ENCODE results near the gene S1PR4.
"Not testable (repeated sequence)": the region's sequence is repeated elsewhere in the genome, so short reads cannot be mapped to it uniquely, and the experiment has no call there.

Gene S1PR4

DNA sequence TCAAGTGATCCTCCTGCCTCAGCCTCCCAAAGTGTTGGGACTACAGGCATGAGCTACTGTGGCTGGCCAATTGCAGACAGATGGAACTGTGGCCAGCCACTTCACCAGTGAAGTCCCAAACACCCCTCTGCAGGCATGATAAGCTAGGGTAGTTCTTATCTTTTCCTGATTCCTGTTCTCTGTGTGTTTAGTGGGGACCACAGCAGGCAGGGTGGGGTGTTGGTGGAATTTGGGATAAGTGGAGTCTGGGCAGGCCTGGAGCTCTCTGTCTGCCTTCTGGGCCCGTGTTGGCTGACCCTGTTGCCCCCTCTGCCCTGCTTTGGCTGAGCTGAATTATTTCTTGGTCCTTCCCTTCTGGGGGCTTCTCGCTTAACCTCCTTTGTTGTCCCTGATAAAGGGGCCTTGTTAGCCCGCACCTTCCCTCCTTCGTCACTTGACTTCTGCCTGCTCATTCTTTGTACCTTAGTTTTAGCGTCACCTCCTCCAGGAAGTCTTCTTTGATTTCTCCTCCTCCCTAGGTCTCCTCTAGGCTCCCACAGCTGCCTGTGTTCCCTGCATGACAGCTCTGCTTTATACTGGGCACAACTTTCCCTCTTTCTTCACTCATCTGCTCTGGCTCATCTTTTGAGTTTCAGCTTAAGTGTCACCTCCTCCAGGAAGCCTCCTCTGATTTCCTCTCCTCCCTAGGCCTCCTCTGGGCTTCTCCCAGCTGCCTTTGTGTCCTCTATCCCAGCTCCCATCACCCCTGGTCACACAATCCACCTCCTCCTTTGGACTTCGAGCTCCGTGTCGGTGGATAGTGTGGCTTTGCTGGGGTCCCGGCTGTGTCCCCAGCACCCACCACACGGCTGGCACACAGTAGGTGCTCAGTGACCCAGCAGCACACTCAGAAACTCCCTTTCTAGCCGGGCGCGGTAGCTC is 5.4 kb downstream of the S1PR4 start:
- DNase-seq: no peak

- peak in 1 of 2 experiments; percentile 88 for DNase-seq
Measured at GRCh38 chr19:3184847-3185460, 6.4 kb downstream of the S1PR4 start.

DNA sequence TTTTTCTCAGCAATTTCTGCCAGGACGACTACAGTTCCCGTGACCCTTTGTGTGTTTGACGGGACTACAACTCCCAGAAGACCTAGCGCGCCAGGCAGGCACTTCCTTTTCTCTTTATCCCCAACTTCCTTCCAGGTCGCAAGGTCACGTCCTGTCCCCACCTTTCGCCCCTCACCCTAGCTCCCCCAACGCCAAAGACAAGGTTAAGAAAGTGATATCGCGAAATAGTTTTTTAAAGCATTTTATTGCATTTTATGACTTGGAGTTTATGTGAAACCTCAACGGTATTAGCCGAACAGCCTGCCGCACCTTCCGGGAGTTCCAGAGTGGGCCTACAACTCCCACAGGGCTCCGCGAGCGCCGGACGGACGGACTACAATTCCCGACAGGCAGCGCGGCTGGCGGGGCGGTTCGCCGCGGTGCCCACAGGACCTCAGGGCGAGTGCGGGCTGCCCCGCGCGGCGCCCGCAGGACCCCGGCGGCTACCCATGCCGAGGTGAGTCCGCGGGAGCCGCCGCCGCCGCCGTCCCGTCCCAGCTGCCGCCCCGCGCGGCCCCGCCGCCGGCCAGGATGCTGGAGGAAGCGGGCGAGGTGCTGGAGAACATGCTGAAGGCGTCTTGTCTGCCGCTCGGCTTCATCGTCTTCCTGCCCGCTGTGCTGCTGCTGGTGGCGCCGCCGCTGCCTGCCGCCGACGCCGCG is 7.0 kb downstream of the S1PR4 start, which contains the start of gene NCLN:
Gene NCLN (plus strand): TSS at position 470 of the 699 bp plus-strand sequence. CDS start 101 bp downstream, at position 571.
- DNase-seq: peak; percentile 98 to 99

- no peak for DNase-seq
Measured at GRCh38 chr19:3186160-3186688, 7.7 kb downstream of the S1PR4 start.

DNA sequence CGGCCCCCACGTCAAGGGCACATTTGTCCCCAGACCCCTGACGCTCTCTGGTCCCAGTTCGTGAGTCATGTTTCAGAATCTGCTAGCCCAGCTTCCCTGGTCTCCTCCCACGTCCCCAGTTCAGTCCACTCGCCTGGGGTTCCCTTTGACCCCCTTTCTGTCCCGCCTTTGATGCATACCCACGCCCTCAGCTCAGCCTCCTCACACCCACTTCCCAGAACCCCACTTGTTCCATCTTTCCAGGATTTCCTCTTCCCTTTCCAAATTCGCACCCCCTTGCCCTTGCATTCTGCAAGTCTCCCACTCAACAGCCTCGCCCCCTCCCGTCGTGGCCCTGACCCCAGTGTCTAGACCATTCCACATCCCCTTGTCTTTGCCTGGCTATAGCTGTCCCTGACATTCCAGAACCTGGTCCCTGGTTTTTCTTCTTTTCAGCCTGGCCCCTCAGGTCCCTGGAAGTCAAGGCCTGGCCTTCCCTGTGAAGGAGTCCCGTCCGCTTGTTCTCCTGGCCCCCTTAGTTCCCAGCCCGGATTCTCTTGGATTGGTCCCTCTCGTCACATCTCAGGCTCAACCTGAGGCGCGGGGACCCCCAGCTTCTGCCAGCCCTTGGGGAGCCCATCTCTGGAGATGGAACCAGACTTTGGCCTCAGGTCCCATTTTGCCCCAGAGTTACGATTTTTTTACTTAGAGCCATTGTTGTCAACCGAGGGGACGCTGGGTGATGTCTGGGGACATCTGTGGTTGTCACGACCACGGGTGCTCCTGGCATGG is 8.5 kb downstream of the S1PR4 start:
- DNase-seq: no peak

DNA sequence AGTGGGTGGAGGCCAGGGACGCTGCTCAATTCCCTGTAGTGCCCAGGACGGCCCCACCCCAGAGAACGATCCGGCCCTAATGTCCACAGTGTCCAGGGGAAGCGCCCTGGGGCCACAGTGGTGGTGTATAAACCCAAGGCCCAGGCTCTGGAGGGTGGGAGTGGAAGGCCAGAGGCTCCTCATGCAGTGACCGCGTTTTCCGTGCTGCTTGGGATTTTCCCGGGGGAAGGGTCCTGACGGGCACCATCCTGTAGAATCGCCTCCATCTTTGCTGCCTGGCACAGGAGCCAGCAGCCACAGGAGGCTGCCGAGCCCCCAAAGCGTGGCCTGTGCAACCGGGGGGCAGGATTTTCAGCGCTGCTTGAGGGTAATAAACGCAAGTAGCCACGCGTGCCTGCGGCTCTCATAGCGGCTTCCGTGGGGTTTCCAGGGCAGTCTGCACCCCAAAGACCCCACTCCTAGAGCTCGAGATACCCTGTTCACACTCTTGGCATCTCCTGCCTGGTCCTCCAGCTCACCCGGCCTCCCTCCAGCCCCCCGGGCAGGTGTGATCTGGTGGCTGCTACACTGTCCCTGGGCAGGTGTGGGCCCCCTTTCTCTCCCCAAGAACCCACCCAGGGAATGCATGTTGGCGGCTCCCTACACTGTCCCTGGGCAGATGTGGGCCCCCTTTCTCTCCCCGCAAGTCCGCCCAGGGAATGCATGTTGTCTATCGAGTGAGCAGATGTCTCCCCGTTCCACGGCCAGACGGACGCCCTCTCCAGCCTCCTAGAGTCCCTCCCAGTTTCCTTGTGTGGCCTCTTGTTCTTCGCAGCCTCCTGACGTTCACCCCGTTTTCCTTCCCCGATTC is 9.3 kb downstream of the S1PR4 start:
- no peak for DNase-seq

- DNase-seq: no peak
Measured at GRCh38 chr19:3188627-3189596, 10.3 kb downstream of the S1PR4 start.

DNA sequence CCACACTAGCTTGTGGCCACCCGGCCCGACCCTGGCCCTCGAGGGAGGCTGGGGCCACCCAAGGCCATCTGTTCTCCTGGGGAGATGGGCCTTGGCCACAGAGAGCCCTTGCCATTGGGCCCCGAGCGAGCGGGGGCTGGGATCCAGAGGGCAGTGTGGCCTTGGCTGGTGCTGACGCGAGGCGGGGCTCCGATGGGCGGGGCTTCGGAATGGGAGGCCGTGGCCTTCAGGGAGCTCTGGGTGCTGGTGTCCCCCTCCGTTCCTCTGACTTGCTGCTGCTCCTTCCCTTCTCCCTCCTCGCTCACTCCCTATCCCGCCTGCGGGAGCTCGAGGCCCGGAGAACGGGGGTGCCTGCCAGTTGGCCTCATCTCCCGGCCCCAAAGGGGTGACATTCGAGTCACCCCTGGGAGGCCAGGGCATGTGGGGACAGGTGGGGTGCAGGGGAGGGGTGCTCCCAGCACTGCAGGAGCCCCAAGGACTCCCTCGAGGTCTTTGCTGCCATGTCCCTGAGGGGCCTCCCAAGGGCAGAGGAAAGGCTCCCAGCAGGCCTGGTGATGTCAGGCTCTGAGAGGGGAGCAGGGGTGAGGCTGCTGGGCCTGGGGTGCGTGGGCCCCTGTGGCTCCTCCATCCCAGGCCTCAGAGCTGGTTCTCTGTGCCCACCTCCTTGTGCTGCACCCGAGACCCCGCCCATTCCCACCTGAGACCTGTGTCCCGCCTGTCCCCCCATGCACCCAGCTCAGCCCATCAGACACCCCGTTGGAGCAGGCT is 11.3 kb downstream of the S1PR4 start:
- no peak for DNase-seq

- DNase-seq: no peak
Measured at GRCh38 chr19:3190470-3190770, 11.9 kb downstream of the S1PR4 start.

GRCh38 chr19:3190921-3191805 is 12.6 kb downstream of the S1PR4 start:
- no peak for DNase-seq

DNA sequence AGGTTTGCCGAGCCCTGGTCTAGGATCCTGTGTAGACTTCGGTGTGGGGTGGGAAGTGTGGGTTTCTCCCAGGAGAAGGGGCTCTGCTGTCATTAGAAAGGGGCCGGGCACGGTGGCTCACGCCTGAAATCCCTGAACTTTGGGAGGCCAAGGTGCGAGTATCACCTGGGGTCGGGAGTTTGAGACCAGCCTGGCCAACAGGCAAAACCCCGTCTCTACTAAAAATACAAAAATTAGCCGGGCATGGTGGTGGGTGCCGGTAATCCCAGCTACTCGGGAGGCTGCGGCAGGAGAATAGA is 13.2 kb downstream of the S1PR4 start:
- not testable (repeated sequence) for DNase-seq

DNA sequence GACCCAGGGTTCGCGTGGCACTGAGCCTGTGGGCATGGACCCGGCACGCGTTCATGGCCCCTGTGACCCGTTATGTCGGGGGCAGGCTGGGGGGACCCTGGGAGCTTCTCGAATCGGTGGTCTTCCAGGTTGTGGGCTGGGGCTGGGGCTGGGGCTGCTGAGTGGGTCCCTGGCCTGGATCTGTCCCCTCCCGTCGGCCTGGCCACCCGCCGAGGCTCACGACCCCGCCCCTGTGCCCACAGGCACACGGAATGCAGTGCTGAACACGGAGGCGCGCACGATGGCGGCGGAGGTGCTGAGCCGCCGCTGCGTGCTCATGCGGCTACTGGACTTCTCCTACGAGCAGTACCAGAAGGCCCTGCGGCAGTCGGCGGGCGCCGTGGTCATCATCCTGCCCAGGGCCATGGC is 13.7 kb downstream of the S1PR4 start:
- DNase-seq: no peak

DNA sequence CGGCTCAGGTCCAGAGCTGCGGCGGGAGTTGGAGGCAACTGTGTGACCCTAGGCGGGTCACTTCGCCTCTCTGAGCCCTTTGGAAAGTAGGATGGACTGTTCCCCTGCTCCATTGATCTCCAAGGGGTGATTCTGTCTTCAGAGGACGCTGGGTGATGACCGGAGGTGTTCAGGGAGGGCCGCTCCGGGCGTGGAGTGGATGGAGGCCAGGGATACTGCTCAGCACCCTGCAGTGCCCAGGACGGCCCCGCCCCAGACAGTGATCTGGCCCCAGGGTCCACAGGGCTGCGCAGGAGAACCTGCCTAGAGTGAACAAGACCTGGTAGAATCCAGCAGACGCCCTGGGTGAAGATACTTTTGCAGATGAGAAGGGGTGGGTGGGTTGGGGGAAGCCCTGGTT is 14.1 kb downstream of the S1PR4 start:
- no peak for DNase-seq

DNA sequence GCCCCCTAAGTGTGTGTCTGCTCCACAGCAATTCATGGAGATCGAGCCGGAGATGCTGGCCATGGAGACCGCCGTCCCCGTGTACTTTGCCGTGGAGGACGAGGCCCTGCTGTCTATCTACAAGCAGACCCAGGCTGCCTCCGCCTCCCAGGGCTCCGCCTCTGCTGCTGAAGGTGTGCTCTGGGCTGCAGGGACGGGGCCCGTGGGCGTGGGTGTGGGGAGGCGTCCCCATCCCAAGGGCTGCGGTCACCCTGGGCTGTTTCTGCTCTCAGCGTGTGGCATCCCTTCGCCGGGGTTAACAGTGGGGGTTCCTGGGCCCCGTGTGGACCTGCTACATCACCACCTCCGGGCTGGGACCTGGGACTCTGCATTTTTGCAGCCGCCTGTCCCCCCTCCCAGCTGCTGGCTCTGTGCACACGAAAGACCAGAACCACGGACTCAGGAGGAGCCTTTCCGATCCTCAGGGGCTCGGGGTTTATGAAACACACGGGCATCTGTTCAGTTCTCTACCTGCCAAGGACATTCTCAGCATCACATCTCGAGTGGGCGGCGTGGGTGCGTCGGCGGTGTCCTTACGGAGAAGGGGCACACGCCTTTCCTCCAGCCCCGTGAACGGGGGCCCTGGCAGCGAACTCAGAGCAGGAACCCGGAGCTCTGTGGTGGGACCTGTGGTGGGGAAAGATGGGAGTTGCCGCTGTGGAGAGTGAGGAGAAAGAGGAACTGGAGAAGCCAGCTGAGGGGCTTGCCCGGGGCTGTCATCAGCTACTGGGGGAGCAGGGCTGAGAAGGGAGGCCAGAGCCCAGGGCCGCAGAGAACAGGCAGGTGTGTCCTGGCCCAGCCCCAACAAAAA is 14.9 kb downstream of the S1PR4 start:
- DNase-seq: no peak

DNA sequence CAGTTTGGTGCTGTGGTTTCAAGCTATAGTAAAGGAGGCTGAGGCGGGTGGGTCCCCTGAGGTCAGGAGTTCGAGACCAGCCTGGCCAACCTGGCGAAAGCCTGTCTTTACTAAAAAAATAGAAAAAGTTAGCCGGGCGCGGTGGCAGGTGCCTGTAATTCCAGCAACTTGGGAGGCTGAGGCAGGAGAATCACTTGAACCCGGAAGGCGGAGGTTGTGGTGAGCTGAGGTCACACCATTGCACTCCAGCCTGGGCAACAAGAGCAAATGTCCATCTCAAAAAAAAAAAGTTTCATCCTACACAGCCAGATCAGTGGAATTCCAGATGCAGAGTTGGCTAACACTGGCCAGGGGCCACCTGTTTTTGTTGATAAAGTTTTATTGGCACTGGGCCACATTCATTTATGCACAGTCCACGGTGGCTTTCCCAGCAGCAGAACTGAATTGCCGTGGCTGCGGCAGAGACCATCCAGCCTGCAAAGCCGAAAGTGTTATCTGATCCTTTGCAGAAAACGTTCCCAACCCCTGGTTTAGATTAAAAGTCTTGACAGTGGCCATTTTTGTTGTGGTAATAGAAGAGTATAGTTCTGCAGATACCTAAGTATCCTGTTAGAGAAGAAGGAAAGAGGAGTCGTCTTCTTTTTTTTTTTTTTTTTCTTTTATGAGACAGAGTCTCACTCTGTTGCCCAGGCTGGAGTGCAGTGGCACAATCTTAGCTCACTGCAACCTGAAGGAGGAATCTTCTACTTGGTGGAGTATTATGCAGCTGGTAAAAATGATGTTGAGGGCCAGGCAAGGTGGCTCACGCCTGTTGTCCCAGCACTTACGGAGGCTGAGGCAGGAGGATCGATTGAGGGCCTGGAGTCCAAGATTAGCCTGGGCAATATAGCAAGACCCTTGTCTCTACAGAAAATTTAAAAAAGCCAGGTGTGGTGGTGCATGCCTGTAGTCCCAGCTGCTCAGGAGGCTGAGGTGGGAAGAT is 15.8 kb downstream of the S1PR4 start:
- DNase-seq: no peak
